LNCAP (cell line): ENCODE results near the gene SMG5.

ENCODE experiments used
- CTCF ChIP-seq: fragments of 450-650 bp; IDR thresholded peaks from 2 replicates; pipeline ENCODE4 v1.5.1; 2017; ENCODE audit warnings: mild to moderate bottlenecking

Gene SMG5

GRCh38 chr1:156303241-156303640, 20.6 kb upstream of the SMG5 start:
- no peak for TF ChIP-seq CTCF

GRCh38 chr1:156298852-156299357, 16.3 kb upstream of the SMG5 start, which contains the start of gene VHLL:
Gene VHLL (minus strand): TSS chr1:156299307. CDS start chr1:156299189, 118 bp downstream.
- TF ChIP-seq CTCF, result no peak

GRCh38 chr1:156295391-156295947, 12.8 kb upstream of the SMG5 start, which contains the start of gene GLMP:
Gene GLMP (minus strand): TSS chr1:156295679. CDS start chr1:156295645, 34 bp downstream.
- no peak for TF ChIP-seq CTCF

- TF ChIP-seq CTCF, result no peak
Measured at GRCh38 chr1:156293895-156294294, 11.3 kb upstream of the SMG5 start.

- no peak for TF ChIP-seq CTCF
Measured at GRCh38 chr1:156293098-156293434, 10.4 kb upstream of the SMG5 start.

GRCh38 chr1:156291226-156292061, 8.8 kb upstream of the SMG5 start:
- no peak for TF ChIP-seq CTCF

GRCh38 chr1:156289857-156290256, 7.2 kb upstream of the SMG5 start:
- TF ChIP-seq CTCF, result no peak
